ENCODE results near the gene DNAH6. TPM values are rescaled to one million over a fixed set of nuclear protein-coding genes. Genes with fewer than 3 reads are reported as not detected.

The DNAH6 gene
- total RNA-seq, 1 donor from 2014 or later = not detected

GRCh38 chr2:84719434-84719833 is 203.1 kb downstream of the DNAH6 start:
- Histone ChIP-seq H3K36me3 (no peaks in the 10 kb centered on the region), H3K4me3 (no peak overlapping the region), H3K9me3 (no peaks in the 10 kb centered on the region), H3K27ac (no peak overlapping the region), H3K4me1 (no peaks in the 10 kb centered on the region), H3K27me3 (no peaks in the 10 kb centered on the region)
- no peak for TF ChIP-seq CTCF (IDR thresholded peaks at IDR 0.05)
- intact Hi-C loops (cut with DNase I) = no loop called here
- no peak for DNase-seq (ENCODE audit: low spot score in 2 of 2)

- Histone ChIP-seq H3K27ac (no peak overlapping the region), H3K27me3 (no peaks in the 10 kb centered on the region), H3K4me3 (no peak overlapping the region), H3K36me3 (no peaks in the 10 kb centered on the region), H3K4me1 (no peaks in the 10 kb centered on the region), H3K9me3 (no peaks in the 10 kb centered on the region)
- TF ChIP-seq CTCF (IDR thresholded peaks at IDR 0.05) = no peak
- DNase-seq (ENCODE audit: low spot score in 2 of 2) = no peak
- intact Hi-C loops (cut with DNase I) = no loop called here
Observed at GRCh38 chr2:84723831-84724230, 207.5 kb downstream of the DNAH6 start.

GRCh38 chr2:84725717-84726116 is 209.4 kb downstream of the DNAH6 start:
- no peaks in the 10 kb centered on the region for H3K4me1 ChIP-seq
- intact Hi-C loops (cut with DNase I) = no loop called here

GRCh38 chr2:84727315-84727714 is 211.0 kb downstream of the DNAH6 start:
- no peak overlapping the region for H3K27ac ChIP-seq
- no peaks in the 10 kb centered on the region for H3K4me1 ChIP-seq
- DNase-seq (ENCODE audit: low spot score in 2 of 2) = no peak
- H3K27me3 ChIP-seq = no peaks in the 10 kb centered on the region
- H3K36me3 ChIP-seq = no peaks in the 10 kb centered on the region
- H3K9me3 ChIP-seq = no peaks in the 10 kb centered on the region
- no peak overlapping the region for H3K4me3 ChIP-seq
- intact Hi-C loops (cut with DNase I) = no loop called here
- TF ChIP-seq CTCF (IDR thresholded peaks at IDR 0.05) = no peak

More at GRCh38 chr2:84725717-84726116, 209.4 kb downstream of the DNAH6 start:
- no peak overlapping the region for H3K27ac ChIP-seq
- H3K36me3 ChIP-seq = no peaks in the 10 kb centered on the region
- TF ChIP-seq CTCF (IDR thresholded peaks at IDR 0.05) = no peak
- H3K27me3 ChIP-seq = no peaks in the 10 kb centered on the region
- H3K4me3 ChIP-seq = no peak overlapping the region
- no peak for DNase-seq (ENCODE audit: low spot score in 2 of 2)
- H3K9me3 ChIP-seq = no peaks in the 10 kb centered on the region

GRCh38 chr2:84729224-84729623 is 212.9 kb downstream of the DNAH6 start:
- H3K4me1 ChIP-seq = no peaks in the 10 kb centered on the region
- no peaks in the 10 kb centered on the region for H3K9me3 ChIP-seq
- intact Hi-C loops (cut with DNase I) = no loop called here
- no peaks in the 10 kb centered on the region for H3K36me3 ChIP-seq
- no peak for TF ChIP-seq CTCF (IDR thresholded peaks at IDR 0.05)
- no peak overlapping the region for H3K4me3 ChIP-seq
- no peaks in the 10 kb centered on the region for H3K27me3 ChIP-seq
- H3K27ac ChIP-seq = no peak overlapping the region
- DNase-seq (ENCODE audit: low spot score in 2 of 2) = no peak

GRCh38 chr2:84731185-84731584 is 214.9 kb downstream of the DNAH6 start:
- no peaks in the 10 kb centered on the region for H3K27me3 ChIP-seq
- no peaks in the 10 kb centered on the region for H3K9me3 ChIP-seq
- H3K27ac ChIP-seq = no peak overlapping the region
- DNase-seq (ENCODE audit: low spot score in 2 of 2) = no peak
- intact Hi-C loops (cut with DNase I) = no loop called here
- H3K36me3 ChIP-seq = no peaks in the 10 kb centered on the region
- no peak overlapping the region for H3K4me3 ChIP-seq
- no peak for TF ChIP-seq CTCF (IDR thresholded peaks at IDR 0.05)
- no peaks in the 10 kb centered on the region for H3K4me1 ChIP-seq

All from ascending aorta (tissue), 2 donors.